HCT116 (cell line): ENCODE results near the gene REEP3. TPM values are rescaled to one million over a fixed set of nuclear protein-coding genes. Genes with fewer than 3 reads are reported as not detected.
A peak's percentile ranks its signal among the peaks of the same experiment; 100 is the strongest.

Experiments
- ATAC-seq: fragments of 200-7000 bp; cut with Tn5 transposase; 2 replicates; pipeline ENCODE4 v1.9.1; 2020; ENCODE audit warnings: mild to moderate bottlenecking, moderate library complexity
- BruUV-seq: library from RNA; stranded (reverse); fragments of 400-500 nt; replicated peaks from 2 replicates; lab custom pipeline; 2021; lab: Mats Ljungman, UMichigan
- CTCF ChIA-PET: fragments of 300-600 bp; sonication (Branson Sonifier 250); formaldehyde crosslinking; loops from one replicate; lab custom pipeline; 2021; ENCODE audit warnings: antibody characterized with exemption; lab: Charles Lee
- POLR2A ChIA-PET: fragments of 300-600, 350-600 bp; sonication (Branson Sonifier 250); formaldehyde crosslinking; loops from one replicate; lab custom pipeline; 2021; ENCODE audit warnings: antibody characterized with exemption; lab: Charles Lee
- RAD21 ChIA-PET, 2 experiments: fragments of 300-600 bp; sonication (Branson Sonifier 250); formaldehyde crosslinking; loops; one replicate each; lab custom pipeline; 2023; ENCODE audit warnings: low total read pairs in 2 of 2; ENCODE audit not compliant: uncharacterized antibody in 2 of 2, unreplicated experiment in 2 of 2, low non-redundant PET in 1 of 2; lab: Charles Lee
- DNase-seq: peaks from one replicate; pipeline ENCODE4 v3.0.0-alpha.2; 2010; ENCODE audit warnings: low read depth, low spot score
- H2AFZ ChIP-seq: fragments of 200-600 bp; shearing (Covaris generic), sonication (generic); 2 replicates; pipeline ENCODE4 v1.6.1; 2017; ENCODE audit warnings: low read depth, mixed run types, mixed read lengths, antibody characterized with exemption, low read length; ENCODE audit not compliant: poor library complexity, severe bottlenecking
- H3K27ac ChIP-seq: 2 replicates; pipeline ENCODE4 v1.5.1; 2012; ENCODE audit warnings: low read depth, low read length
- H3K27me3 ChIP-seq: fragments of 200-600 bp; sonication (generic); 2 replicates; pipeline ENCODE4 v1.6.1; 2016; ENCODE audit warnings: mixed run types, low read length, mixed read lengths; ENCODE audit not compliant: insufficient read depth
- H3K36me3 ChIP-seq, 2 experiments: fragments of 200-500 bp in 1 of 2; fragments of 200-600 bp in 1 of 2; sonication (Bioruptor generic) in 1 of 2; sonication (generic) in 1 of 2; 2 replicates each; pipeline versions ENCODE4 v1.5.1 to v1.6.1; 2014 to 2016; ENCODE audit warnings: low read length in 2 of 2, inconsistent platforms in 1 of 2, mixed read lengths in 1 of 2, mixed run types in 1 of 2; ENCODE audit not compliant: insufficient read depth in 2 of 2, control insufficient read depth in 1 of 2
- H3K4me1 ChIP-seq, 2 experiments: fragments of 200-600 bp in 1 of 2; sonication (generic) in 1 of 2; 2 replicates each; pipeline versions ENCODE4 v1.5.1 to v1.6.1; 2012 to 2017; ENCODE audit warnings: low read length in 2 of 2, inconsistent platforms in 1 of 2, mild to moderate bottlenecking in 1 of 2, mixed read lengths in 1 of 2, mixed run types in 1 of 2, moderate library complexity in 1 of 2; ENCODE audit not compliant: insufficient read depth in 2 of 2, control insufficient read depth in 1 of 2
- H3K4me2 ChIP-seq: fragments of 200-600 bp; sonication (generic); 2 replicates; pipeline ENCODE4 v1.6.1; 2017; ENCODE audit warnings: mixed run types, low read length, mixed read lengths
- H3K4me3 ChIP-seq, 2 experiments: fragments of 200-600 bp in 1 of 2; sonication (generic) in 1 of 2; replicated peaks in 1 of 2; 2 replicates each; pipeline ENCODE4 v1.5.1; 2011 to 2016; ENCODE audit warnings: low read length in 2 of 2, control low read depth in 1 of 2, low read depth in 1 of 2, mild to moderate bottlenecking in 1 of 2, mixed read lengths in 1 of 2, mixed run types in 1 of 2
- H3K79me2 ChIP-seq: fragments of 200-600 bp; sonication (generic); 2 replicates; pipeline ENCODE4 v1.6.1; 2017; ENCODE audit warnings: mild to moderate bottlenecking, mixed run types, low read length, moderate library complexity, mixed read lengths; ENCODE audit not compliant: insufficient read depth
- H3K9ac ChIP-seq: fragments of 200-600 bp; sonication (generic); 2 replicates; pipeline ENCODE4 v1.6.1; 2016; ENCODE audit warnings: low read length, mixed read lengths
- H3K9me2 ChIP-seq: fragments of 200-600 bp; sonication (generic), shearing (Covaris generic); 2 replicates; pipeline ENCODE4 v1.6.1; 2017; ENCODE audit warnings: mixed run types, mild to moderate bottlenecking, moderate library complexity; ENCODE audit not compliant: insufficient read depth
- H3K9me3 ChIP-seq, 2 experiments: fragments of 200-500 bp in 1 of 2; fragments of 200-600 bp in 1 of 2; sonication (Bioruptor generic) in 1 of 2; sonication (generic) in 1 of 2; 2 replicates each; pipeline ENCODE4 v1.6.1; 2014 to 2017; ENCODE audit warnings: low read length in 2 of 2, mixed read lengths in 2 of 2, inconsistent platforms in 1 of 2, low read depth in 1 of 2, mild to moderate bottlenecking in 1 of 2, mixed run types in 1 of 2, moderate library complexity in 1 of 2; ENCODE audit not compliant: control insufficient read depth in 1 of 2, insufficient read depth in 1 of 2
- H4K20me1 ChIP-seq: fragments of 200-600 bp; sonication (generic), shearing (Covaris generic); 2 replicates; pipeline ENCODE4 v1.6.1; 2017; ENCODE audit warnings: mixed run types, mild to moderate bottlenecking, moderate library complexity; ENCODE audit not compliant: insufficient read depth
- CBX3 ChIP-seq: IDR thresholded peaks from 2 replicates; pipeline ENCODE4 v1.6.1; 2012; ENCODE audit warnings: low read depth
- CEBPB ChIP-seq: IDR thresholded peaks from 2 replicates; pipeline ENCODE4 v1.6.1; 2012; ENCODE audit warnings: low read depth
- EZH2 ChIP-seq: fragments of 200-600 bp; sonication (generic); IDR thresholded peaks from 2 replicates; pipeline ENCODE4 v1.6.1; 2017; ENCODE audit warnings: antibody characterized with exemption, mixed run types
- FOSL1 ChIP-seq: IDR thresholded peaks from 2 replicates; pipeline ENCODE4 v1.6.1; 2012; ENCODE audit warnings: low read depth
- POLR2A ChIP-seq: IDR thresholded peaks from 2 replicates; pipeline ENCODE4 v1.7.0; 2011; ENCODE audit warnings: borderline replicate concordance; ENCODE audit not compliant: insufficient read depth, insufficient read length; ENCODE audit errors: extremely low read depth
- POLR2AphosphoS5 ChIP-seq: IDR thresholded peaks from 2 replicates; pipeline ENCODE4 v1.6.1; 2011; ENCODE audit warnings: mild to moderate bottlenecking, low read depth, low read length, moderate library complexity
- SP1 ChIP-seq: IDR thresholded peaks from 2 replicates; pipeline ENCODE4 v1.6.1; 2012; ENCODE audit warnings: low read depth
- SRF ChIP-seq: IDR thresholded peaks from 2 replicates; pipeline ENCODE4 v1.6.1; 2012; ENCODE audit warnings: low read depth
- ZNF274 ChIP-seq: fragments of 200-500 bp; sonication (Bioruptor generic); IDR thresholded peaks from 2 replicates; pipeline ENCODE4 v1.6.1; 2014; ENCODE audit warnings: mild to moderate bottlenecking, low read depth, low read length, inconsistent platforms
- intact Hi-C: fragments of 100-400 bp; cut with micrococcal nuclease; formaldehyde crosslinking; loops from 2 replicates; pipeline ENCODE4 v1.10.0; 2022
- total RNA-seq: library from RNA; stranded (reverse); gene quantifications from one replicate; pipeline ENCODE4 v1.2.1, GENCODE V29; 2021; ENCODE audit not compliant: unreplicated experiment
- TF ChIP-seq, protein P1 (sequence below): IDR thresholded peaks from 2 replicates; pipeline ENCODE4 v1.6.1; 2012; ENCODE audit warnings: low read depth
- TF ChIP-seq, protein P2 (sequence below): IDR thresholded peaks from 2 replicates; pipeline ENCODE4 v1.6.1; 2012
- TF ChIP-seq, protein P3 (sequence below), 3 experiments: fragments of 200-600 bp in 1 of 3; sonication (generic) in 1 of 3; IDR thresholded peaks in 2 of 3; conservative IDR thresholded peaks in 1 of 3; 2 replicates each; pipeline ENCODE4 v1.5.1; 2012 to 2017; ENCODE audit warnings: low read depth in 2 of 3, low read length in 2 of 3, antibody characterized with exemption in 1 of 3, borderline replicate concordance in 1 of 3, control low read depth in 1 of 3, mild to moderate bottlenecking in 1 of 3, mixed read lengths in 1 of 3, mixed run types in 1 of 3, moderate library complexity in 1 of 3; ENCODE audit not compliant: insufficient read depth in 1 of 3
- TF ChIP-seq, protein P4 (sequence below): IDR thresholded peaks from 2 replicates; pipeline ENCODE4 v1.6.1; 2011; ENCODE audit warnings: mild to moderate bottlenecking, low read length, moderate library complexity; ENCODE audit not compliant: insufficient replicate concordance; ENCODE audit errors: extremely low read depth

REEP3 gene
- total RNA-seq, 1 experiment from 2014 or later, result 41.3 TPM

DNA sequence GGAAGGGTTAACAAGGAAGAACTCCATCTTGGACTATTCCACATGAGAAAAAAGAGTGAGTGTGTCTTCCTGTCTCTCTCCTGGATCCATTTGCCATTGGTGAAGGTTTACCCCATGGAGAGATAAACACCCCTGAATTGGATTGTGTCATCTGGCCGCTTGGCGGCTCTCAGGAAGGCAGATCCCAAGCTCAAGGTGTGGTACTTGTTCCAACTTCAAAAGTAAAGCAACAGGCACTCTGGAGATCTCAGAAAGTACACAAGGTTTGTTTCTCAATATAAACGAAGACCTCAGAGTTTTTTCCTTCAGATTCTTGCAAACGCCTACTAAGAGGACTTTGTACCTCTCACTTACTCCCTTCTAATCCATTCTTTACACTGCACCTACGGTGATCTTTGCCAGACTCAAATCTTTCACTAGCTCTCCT lies 116.7 kb downstream of the REEP3 start:
- Histone ChIP-seq H3K9ac (no peak overlapping the region), H3K4me2 (no peak overlapping the region), H3K79me2 (no peaks in the 10 kb centered on the region), H2AFZ (peak overlapping the region; percentile 33), H3K9me3 (no peaks in the 10 kb centered on the region), H3K36me3 (no peaks in the 10 kb centered on the region), H3K9me2 (no peaks in the 10 kb centered on the region), H3K27me3 (no peaks in the 10 kb centered on the region), H3K4me1 (peaks cover 0 to 7% of the 10 kb centered on the region in 2 experiments; a peak in 2 of 4 replicates), H4K20me1 (no peaks in the 10 kb centered on the region), H3K4me3 (no peak overlapping the region), H3K27ac (no peak overlapping the region)
- ChIA-PET CTCF (interaction anchor here (2.0 kb wide), 1 partner anchor 82 kb away, joined by 8 read pairs; no protein-coding TSS in a partner anchor), RAD21 (no interaction called here), POLR2A (no interaction called here)
- DNase-seq (no peak), ATAC-seq (no peak)
- intact Hi-C loops, result no loop called here
- TF ChIP-seq CEBPB, result no peak
- TF ChIP-seq SRF, result no peak
- no peak for TF ChIP-seq ZNF274
- TF ChIP-seq, protein P1, sequence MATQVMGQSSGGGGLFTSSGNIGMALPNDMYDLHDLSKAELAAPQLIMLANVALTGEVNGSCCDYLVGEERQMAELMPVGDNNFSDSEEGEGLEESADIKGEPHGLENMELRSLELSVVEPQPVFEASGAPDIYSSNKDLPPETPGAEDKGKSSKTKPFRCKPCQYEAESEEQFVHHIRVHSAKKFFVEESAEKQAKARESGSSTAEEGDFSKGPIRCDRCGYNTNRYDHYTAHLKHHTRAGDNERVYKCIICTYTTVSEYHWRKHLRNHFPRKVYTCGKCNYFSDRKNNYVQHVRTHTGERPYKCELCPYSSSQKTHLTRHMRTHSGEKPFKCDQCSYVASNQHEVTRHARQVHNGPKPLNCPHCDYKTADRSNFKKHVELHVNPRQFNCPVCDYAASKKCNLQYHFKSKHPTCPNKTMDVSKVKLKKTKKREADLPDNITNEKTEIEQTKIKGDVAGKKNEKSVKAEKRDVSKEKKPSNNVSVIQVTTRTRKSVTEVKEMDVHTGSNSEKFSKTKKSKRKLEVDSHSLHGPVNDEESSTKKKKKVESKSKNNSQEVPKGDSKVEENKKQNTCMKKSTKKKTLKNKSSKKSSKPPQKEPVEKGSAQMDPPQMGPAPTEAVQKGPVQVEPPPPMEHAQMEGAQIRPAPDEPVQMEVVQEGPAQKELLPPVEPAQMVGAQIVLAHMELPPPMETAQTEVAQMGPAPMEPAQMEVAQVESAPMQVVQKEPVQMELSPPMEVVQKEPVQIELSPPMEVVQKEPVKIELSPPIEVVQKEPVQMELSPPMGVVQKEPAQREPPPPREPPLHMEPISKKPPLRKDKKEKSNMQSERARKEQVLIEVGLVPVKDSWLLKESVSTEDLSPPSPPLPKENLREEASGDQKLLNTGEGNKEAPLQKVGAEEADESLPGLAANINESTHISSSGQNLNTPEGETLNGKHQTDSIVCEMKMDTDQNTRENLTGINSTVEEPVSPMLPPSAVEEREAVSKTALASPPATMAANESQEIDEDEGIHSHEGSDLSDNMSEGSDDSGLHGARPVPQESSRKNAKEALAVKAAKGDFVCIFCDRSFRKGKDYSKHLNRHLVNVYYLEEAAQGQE, result no peak
- TF ChIP-seq SP1, result no peak
- no peak for TF ChIP-seq FOSL1
- TF ChIP-seq POLR2A, result no peak
- TF ChIP-seq, protein P2, sequence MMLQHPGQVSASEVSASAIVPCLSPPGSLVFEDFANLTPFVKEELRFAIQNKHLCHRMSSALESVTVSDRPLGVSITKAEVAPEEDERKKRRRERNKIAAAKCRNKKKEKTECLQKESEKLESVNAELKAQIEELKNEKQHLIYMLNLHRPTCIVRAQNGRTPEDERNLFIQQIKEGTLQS, result no peak
- no peak for TF ChIP-seq POLR2AphosphoS5
- no peak for TF ChIP-seq CBX3
- TF ChIP-seq EZH2, result no peak
- TF ChIP-seq, protein P3, sequence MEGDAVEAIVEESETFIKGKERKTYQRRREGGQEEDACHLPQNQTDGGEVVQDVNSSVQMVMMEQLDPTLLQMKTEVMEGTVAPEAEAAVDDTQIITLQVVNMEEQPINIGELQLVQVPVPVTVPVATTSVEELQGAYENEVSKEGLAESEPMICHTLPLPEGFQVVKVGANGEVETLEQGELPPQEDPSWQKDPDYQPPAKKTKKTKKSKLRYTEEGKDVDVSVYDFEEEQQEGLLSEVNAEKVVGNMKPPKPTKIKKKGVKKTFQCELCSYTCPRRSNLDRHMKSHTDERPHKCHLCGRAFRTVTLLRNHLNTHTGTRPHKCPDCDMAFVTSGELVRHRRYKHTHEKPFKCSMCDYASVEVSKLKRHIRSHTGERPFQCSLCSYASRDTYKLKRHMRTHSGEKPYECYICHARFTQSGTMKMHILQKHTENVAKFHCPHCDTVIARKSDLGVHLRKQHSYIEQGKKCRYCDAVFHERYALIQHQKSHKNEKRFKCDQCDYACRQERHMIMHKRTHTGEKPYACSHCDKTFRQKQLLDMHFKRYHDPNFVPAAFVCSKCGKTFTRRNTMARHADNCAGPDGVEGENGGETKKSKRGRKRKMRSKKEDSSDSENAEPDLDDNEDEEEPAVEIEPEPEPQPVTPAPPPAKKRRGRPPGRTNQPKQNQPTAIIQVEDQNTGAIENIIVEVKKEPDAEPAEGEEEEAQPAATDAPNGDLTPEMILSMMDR (IDR thresholded peaks at IDR 0.05 in 2 of 3, conservative IDR thresholded peaks at IDR 0.05 in 1 of 3; ENCODE audit: borderline replicate concordance in 1 of 3, insufficient read depth in 1 of 3, low read depth in 2 of 3, low read length in 2 of 3), result no peak
- TF ChIP-seq, protein P4, sequence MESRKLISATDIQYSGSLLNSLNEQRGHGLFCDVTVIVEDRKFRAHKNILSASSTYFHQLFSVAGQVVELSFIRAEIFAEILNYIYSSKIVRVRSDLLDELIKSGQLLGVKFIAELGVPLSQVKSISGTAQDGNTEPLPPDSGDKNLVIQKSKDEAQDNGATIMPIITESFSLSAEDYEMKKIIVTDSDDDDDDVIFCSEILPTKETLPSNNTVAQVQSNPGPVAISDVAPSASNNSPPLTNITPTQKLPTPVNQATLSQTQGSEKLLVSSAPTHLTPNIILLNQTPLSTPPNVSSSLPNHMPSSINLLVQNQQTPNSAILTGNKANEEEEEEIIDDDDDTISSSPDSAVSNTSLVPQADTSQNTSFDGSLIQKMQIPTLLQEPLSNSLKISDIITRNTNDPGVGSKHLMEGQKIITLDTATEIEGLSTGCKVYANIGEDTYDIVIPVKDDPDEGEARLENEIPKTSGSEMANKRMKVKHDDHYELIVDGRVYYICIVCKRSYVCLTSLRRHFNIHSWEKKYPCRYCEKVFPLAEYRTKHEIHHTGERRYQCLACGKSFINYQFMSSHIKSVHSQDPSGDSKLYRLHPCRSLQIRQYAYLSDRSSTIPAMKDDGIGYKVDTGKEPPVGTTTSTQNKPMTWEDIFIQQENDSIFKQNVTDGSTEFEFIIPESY, result no peak
- BruUV-seq, result no TSS peak
